Lower leg skin (tissue), 4 donors: ENCODE measurements around the gene ZNF462. TPM values are rescaled to one million over a fixed set of nuclear protein-coding genes. Genes with fewer than 3 reads are reported as not detected.

Experiments used
- DNase-seq, 2 donors: peaks; one replicate each; pipeline ENCODE4 v3.0.0-alpha.2; 2019; ENCODE audit warnings: low spot score in 2 of 2
- H3K4me3 ChIP-seq: fragments of 200-600 bp; sonication (generic); 2 replicates; pipeline ENCODE4 v1.5.1; 2017; ENCODE audit warnings: mild to moderate bottlenecking, low read depth; ENCODE audit not compliant: poor library complexity, severe bottlenecking
- CTCF ChIP-seq, 3 donors: fragments of 450-650 bp; IDR thresholded peaks; one replicate each; pipeline ENCODE4 v1.5.1; 2016; ENCODE audit warnings: antibody characterized with exemption in 3 of 3, mild to moderate bottlenecking in 3 of 3, moderate library complexity in 2 of 3
- POLR2A ChIP-seq, 2 donors: fragments of 450-650 bp; IDR thresholded peaks; one replicate each; pipeline ENCODE4 v1.6.1; 2016 to 2017; ENCODE audit warnings: antibody characterized with exemption in 2 of 2, mild to moderate bottlenecking in 1 of 2, moderate library complexity in 1 of 2
- WGBS, 2 donors: methylation state at CpG; one replicate each; pipeline ENCODE4 v1.1.5; 2018; 5-methylcytosine and 5-hydroxymethylcytosine counted together
- intact Hi-C: fragments of 100-400 bp; cut with DNase I; formaldehyde crosslinking; loops from one replicate; pipeline ENCODE4 v1.15.0; 2023; ENCODE audit warnings: low total_unique reads
- total RNA-seq, 4 donors: library from RNA; depleted of rRNA; stranded (reverse); fragments of >200 nt; gene quantifications; one replicate each; pipeline ENCODE4 v1.1.0, GENCODE V29; 2016

The ZNF462 gene
- total RNA-seq, 4 donors from 2014 or later, result 13.3 to 19.9 (median 16.2) TPM

DNA sequence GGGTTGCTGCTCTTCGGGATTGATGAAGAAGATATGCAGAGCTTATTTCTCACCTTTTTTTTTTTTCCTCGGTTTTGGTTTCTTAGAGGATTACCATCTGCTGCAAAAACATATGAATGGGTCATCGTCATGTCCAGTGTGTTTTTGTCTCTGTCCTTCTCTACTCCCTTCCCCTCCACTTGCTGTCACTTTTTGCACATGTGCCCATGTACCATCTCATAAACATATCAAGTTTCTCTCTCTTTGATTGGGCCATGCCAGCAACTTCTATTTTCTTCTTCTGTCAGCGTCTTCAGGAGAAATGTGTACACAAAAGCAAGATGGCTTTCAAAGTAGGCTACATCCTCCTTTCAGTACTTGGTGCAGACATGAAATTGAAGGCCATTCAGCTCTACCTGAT is 57.1 kb downstream of the ZNF462 start:
- H3K4me3 ChIP-seq, result no peak overlapping the region
- intact Hi-C loops, result no loop called here
- no peak for DNase-seq
- TF ChIP-seq CTCF (IDR thresholded peaks at IDR 0.05) (no peak), POLR2A (IDR thresholded peaks at IDR 0.05) (no peak)
- WGBS, 2 donors, result 94 to 96% methylated on average over 4 of the region's 4 CpGs

DNA sequence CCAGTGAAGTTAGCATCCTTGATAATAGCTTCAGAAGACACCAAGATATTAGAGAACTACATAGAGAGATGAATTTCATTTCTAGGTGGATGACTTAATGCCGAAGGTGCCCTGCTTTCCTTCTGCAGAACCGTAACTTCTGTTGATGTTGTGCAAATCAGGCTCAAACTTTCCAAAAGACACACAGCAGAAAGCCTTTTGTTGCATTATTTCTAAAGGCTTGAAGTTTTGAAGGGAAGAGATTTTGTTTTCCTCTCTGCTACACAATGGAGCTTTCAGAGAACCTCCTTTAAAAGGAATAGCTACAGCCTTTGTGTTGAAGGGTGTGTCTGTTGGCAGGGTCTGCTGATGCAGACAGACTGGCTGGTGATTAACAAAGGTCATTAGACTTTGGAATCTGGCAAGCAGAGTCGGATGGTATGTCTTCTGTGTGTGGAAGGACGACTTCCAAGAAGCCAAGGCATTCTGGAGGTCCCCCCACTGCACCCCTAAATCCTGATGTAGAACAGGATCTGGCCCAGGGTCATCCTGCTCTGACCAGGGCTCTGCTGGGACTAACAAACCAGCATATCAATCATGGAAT is 57.8 kb downstream of the ZNF462 start:
- H3K4me3 ChIP-seq, result no peak overlapping the region
- intact Hi-C loops, result no loop called here
- WGBS, 2 donors, result 32 to 40% methylated on average over 4 of the region's 4 CpGs
- TF ChIP-seq POLR2A (IDR thresholded peaks at IDR 0.05) (no peak), CTCF (IDR thresholded peaks at IDR 0.05) (no peak)
- DNase-seq, result no peak

DNA sequence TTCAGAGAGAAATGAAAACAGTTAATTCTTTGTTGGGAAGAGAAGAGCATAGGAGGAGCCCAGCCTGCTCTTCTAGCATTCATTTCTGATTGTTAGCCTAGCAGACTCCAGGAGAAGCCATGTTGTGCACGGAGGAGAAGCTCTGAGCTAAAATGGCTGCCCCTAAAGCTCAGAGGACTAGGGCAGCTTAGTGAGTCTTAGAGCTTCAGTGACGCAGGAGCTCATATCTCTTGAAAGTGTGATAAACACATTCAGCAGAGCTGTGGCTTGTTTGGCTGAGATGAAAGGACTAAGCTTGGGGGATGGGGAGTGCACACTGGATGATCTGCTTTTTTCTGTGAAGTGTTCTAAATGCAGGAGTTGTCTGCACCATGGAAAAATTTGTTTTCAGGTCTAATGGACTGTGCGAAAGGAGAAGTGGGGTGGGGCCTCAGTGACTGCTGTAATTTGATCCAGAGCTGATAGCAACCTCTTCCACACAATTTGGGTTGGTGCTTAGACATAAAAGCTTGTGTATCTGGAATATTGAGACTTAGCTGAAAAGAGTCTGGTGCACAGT is 58.5 kb downstream of the ZNF462 start:
- no peak overlapping the region for H3K4me3 ChIP-seq
- no peak for DNase-seq
- no peak for TF ChIP-seq CTCF (IDR thresholded peaks at IDR 0.05)
- no peak for TF ChIP-seq POLR2A (IDR thresholded peaks at IDR 0.05)
- WGBS, 2 donors, result 23 to 24% methylated on average over 3 of the region's 3 CpGs
- intact Hi-C loops, result no loop called here

- intact Hi-C loops, result no loop called here
- 38 to 50% methylated on average over 1 of the region's 1 CpG for WGBS, 2 donors
- TF ChIP-seq POLR2A (IDR thresholded peaks at IDR 0.05), result no peak
- no peak overlapping the region for H3K4me3 ChIP-seq
- DNase-seq, result no peak
Observed at GRCh38 chr9:106922026-106922425, 59.1 kb downstream of the ZNF462 start.

GRCh38 chr9:106925392-106925791 is 62.4 kb downstream of the ZNF462 start:
- no peak for TF ChIP-seq POLR2A (IDR thresholded peaks at IDR 0.05)
- no peak for TF ChIP-seq CTCF (IDR thresholded peaks at IDR 0.05)
- no peak for DNase-seq
- WGBS, 2 donors, result 96 to 97% methylated on average over 7 of the region's 7 CpGs
- no peak overlapping the region for H3K4me3 ChIP-seq
- intact Hi-C loops, result no loop called here

- H3K4me3 ChIP-seq, result no peak overlapping the region
- TF ChIP-seq CTCF (IDR thresholded peaks at IDR 0.05), result no peak
- TF ChIP-seq POLR2A (IDR thresholded peaks at IDR 0.05), result no peak
- DNase-seq, result no peak
- intact Hi-C loops, result no loop called here
- WGBS, 2 donors, result 90 to 91% methylated on average over 5 of the region's 5 CpGs
Observed at GRCh38 chr9:106927916-106928315, 65.0 kb downstream of the ZNF462 start.
